Uterus (tissue), 2 donors: ENCODE data around the gene KCNK6.

ENCODE experiments used
- POLR2A ChIP-seq, 2 donors: fragments of 450-650 bp; IDR thresholded peaks; one replicate each; pipeline ENCODE4 v1.6.1; 2016; ENCODE audit warnings: antibody characterized with exemption in 2 of 2, mild to moderate bottlenecking in 1 of 2, moderate library complexity in 1 of 2
- TF ChIP-seq, protein P1 (sequence below), 4 experiments: fragments of 200-600 bp in 2 of 4; fragments of 450-650 bp in 2 of 4; sonication (generic) in 2 of 4; IDR thresholded peaks; one replicate each; pipeline ENCODE4 v1.5.1; 2016 to 2019; ENCODE audit warnings: antibody characterized with exemption in 4 of 4, mild to moderate bottlenecking in 2 of 4, moderate library complexity in 1 of 4

DNA sequence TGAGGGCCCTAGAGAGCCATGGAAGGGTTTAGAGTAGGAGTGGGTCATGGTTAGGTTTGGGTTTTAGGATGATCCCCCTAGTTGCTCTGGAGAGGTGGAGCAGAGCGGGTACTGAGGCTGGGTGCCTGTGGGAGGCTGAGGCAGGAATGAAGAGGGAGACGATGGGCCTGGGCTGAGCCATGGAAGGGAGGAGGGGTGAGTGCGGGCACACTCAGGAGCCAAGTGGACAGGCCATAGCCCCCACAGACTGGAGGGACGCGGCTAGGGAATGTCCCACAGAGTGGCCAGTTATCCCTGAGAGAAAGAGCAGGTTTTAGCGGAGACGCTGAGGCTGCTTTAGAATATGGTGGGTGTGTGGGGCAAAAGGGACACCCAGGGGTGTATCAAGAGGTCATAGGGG lies 10.0 kb downstream of the KCNK6 start:
- TF ChIP-seq, protein P1, sequence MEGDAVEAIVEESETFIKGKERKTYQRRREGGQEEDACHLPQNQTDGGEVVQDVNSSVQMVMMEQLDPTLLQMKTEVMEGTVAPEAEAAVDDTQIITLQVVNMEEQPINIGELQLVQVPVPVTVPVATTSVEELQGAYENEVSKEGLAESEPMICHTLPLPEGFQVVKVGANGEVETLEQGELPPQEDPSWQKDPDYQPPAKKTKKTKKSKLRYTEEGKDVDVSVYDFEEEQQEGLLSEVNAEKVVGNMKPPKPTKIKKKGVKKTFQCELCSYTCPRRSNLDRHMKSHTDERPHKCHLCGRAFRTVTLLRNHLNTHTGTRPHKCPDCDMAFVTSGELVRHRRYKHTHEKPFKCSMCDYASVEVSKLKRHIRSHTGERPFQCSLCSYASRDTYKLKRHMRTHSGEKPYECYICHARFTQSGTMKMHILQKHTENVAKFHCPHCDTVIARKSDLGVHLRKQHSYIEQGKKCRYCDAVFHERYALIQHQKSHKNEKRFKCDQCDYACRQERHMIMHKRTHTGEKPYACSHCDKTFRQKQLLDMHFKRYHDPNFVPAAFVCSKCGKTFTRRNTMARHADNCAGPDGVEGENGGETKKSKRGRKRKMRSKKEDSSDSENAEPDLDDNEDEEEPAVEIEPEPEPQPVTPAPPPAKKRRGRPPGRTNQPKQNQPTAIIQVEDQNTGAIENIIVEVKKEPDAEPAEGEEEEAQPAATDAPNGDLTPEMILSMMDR (IDR thresholded peaks at IDR 0.05): no peak
- TF ChIP-seq POLR2A (IDR thresholded peaks at IDR 0.05): no peak
